NT2/D1 (cell line): ENCODE data around the gene OR9Q1.

Experiments
- DNase-seq: peaks from one replicate; pipeline ENCODE4 v3.0.0-alpha.2; 2011; ENCODE audit warnings: low read depth, low spot score
- H3K27me3 ChIP-seq: 2 replicates; pipeline ENCODE4 v1.6.0; 2011; ENCODE audit warnings: mild to moderate bottlenecking; ENCODE audit not compliant: insufficient read length, insufficient read depth
- H3K36me3 ChIP-seq: 2 replicates; pipeline ENCODE4 v1.6.1; 2011; ENCODE audit warnings: mild to moderate bottlenecking, low read length, mixed read lengths; ENCODE audit not compliant: insufficient read depth, insufficient read length
- H3K4me1 ChIP-seq: 2 replicates; pipeline ENCODE4 v1.5.1; 2011; ENCODE audit not compliant: insufficient read depth, insufficient read length
- H3K4me3 ChIP-seq: 2 replicates; pipeline ENCODE4 v1.5.1; 2011; ENCODE audit warnings: low read depth; ENCODE audit not compliant: insufficient read length
- H3K9ac ChIP-seq: 2 replicates; pipeline ENCODE4 v1.6.0; 2011; ENCODE audit warnings: low read depth; ENCODE audit not compliant: insufficient read length
- H3K9me3 ChIP-seq: 2 replicates; pipeline ENCODE4 v1.5.1; 2011; ENCODE audit warnings: mild to moderate bottlenecking, low read length; ENCODE audit not compliant: insufficient read depth
- SUZ12 ChIP-seq: IDR thresholded peaks from 2 replicates; pipeline ENCODE4 v1.6.1; 2011; ENCODE audit not compliant: insufficient read length, insufficient read depth; ENCODE audit errors: extremely low read depth
- YY1 ChIP-seq: IDR thresholded peaks from 2 replicates; pipeline ENCODE4 v1.6.1; 2011; ENCODE audit not compliant: insufficient read length, insufficient read depth
- ZNF274 ChIP-seq: IDR thresholded peaks from 2 replicates; pipeline ENCODE4 v1.6.1; 2011; ENCODE audit warnings: mild to moderate bottlenecking, low read depth, low read length

OR9Q1 gene

GRCh38 chr11:58070585-58070984, 46.9 kb downstream of the OR9Q1 start:
- H3K27me3 ChIP-seq = no peaks in the 10 kb centered on the region
- H3K9me3 ChIP-seq = no peaks in the 10 kb centered on the region
- peaks cover under 1% of the 10 kb centered on the region for H3K4me1 ChIP-seq
- H3K9ac ChIP-seq = no peak overlapping the region
- H3K4me3 ChIP-seq = no peak overlapping the region
- TF ChIP-seq YY1 (no peak), SUZ12 (no peak), ZNF274 (no peak)
- no peaks in the 10 kb centered on the region for H3K36me3 ChIP-seq
- DNase-seq = no peak

DNA sequence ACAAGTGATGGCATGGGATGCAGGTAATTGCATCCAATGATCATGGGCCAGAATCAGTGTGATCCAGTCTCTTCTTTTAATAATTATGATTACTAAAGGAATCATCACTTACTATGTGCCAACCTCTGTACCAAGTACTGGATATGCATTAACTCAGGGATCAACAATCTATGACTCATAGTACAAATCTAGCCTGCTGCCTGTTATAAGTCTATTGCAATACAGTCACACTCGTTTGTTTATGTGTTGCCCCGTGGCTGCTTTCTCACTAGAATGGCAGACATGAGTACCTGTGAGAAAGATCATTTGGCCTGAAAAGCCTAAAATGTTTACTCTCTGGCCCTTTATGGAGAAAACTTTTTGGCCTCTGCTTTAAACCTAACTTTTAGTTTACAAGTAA, 52.1 kb downstream of the OR9Q1 start:
- Histone ChIP-seq H3K4me3 (no peak overlapping the region), H3K27me3 (no peaks in the 10 kb centered on the region), H3K9ac (no peak overlapping the region), H3K36me3 (no peaks in the 10 kb centered on the region), H3K4me1 (no peaks in the 10 kb centered on the region), H3K9me3 (no peaks in the 10 kb centered on the region)
- DNase-seq = no peak
- TF ChIP-seq YY1 (no peak), ZNF274 (no peak), SUZ12 (no peak)

GRCh38 chr11:58086528-58086927, 62.8 kb downstream of the OR9Q1 start:
- Histone ChIP-seq H3K36me3 (no peaks in the 10 kb centered on the region), H3K4me1 (no peaks in the 10 kb centered on the region), H3K4me3 (no peak overlapping the region), H3K9ac (no peak overlapping the region), H3K27me3 (no peaks in the 10 kb centered on the region), H3K9me3 (no peaks in the 10 kb centered on the region; the same call in 1 of the 2 replicates)
- TF ChIP-seq ZNF274 = no peak
- no peak for TF ChIP-seq SUZ12
- TF ChIP-seq YY1 = no peak
- no peak for DNase-seq

DNA sequence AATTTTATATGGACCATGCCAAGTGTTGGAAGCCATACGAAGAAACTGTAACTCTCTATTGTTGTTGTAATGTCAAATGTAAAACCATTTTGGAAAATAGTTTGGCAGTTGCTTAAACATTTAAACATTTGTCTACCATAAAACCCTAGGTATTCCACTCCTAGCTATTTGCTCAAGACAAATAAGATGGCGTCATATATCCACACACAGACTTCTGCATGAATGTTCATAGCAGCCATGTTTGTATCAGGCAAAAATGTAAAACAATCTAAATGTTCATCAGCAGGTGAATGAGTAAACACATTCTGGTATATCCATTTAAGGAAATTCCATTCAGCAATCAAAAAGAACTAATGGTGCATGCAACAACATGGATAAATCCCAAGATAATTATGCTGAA, 73.8 kb downstream of the OR9Q1 start:
- Histone ChIP-seq H3K9me3 (peaks cover 4% of the 10 kb centered on the region; the same call in 1 of the 2 replicates), H3K36me3 (no peaks in the 10 kb centered on the region), H3K4me1 (no peaks in the 10 kb centered on the region), H3K9ac (no peak overlapping the region), H3K4me3 (no peak overlapping the region), H3K27me3 (no peaks in the 10 kb centered on the region)
- TF ChIP-seq YY1 (no peak), ZNF274 (no peak), SUZ12 (no peak)
- no peak for DNase-seq

DNA sequence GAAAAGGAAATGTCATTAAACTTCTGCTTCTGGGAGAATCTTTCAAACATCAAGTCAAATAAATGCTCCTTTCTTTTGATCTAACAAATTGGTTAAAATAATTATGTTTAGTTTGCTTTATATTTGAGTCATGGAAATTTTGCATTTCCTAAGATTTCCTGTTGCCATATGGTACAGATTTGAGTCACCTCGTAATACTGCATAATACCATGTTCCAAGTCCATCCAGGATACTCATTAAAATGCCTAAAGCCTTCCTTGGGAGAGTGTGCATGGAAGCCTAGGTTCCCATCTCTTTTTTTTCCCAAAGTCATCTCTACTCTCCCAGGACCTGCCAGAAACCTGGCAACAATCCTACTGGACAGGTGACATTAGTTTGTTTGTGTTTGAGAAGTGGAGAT, 97.4 kb downstream of the OR9Q1 start:
- no peaks in the 10 kb centered on the region for H3K9me3 ChIP-seq
- H3K4me3 ChIP-seq = no peak overlapping the region
- DNase-seq = no peak
- H3K27me3 ChIP-seq = no peaks in the 10 kb centered on the region
- TF ChIP-seq ZNF274 = no peak
- TF ChIP-seq SUZ12 = no peak
- TF ChIP-seq YY1 = no peak
- H3K36me3 ChIP-seq = no peaks in the 10 kb centered on the region
- H3K9ac ChIP-seq = no peak overlapping the region
- H3K4me1 ChIP-seq = no peaks in the 10 kb centered on the region

GRCh38 chr11:58125469-58125868, 101.8 kb downstream of the OR9Q1 start, which contains the start of gene OR9I1:
TSS of gene OR9I1 (minus strand) at chr11:58125530. CDS start at chr11:58119444, 6,086 bp downstream.
- Histone ChIP-seq H3K9ac (no peak within 1 kb of the TSS), H3K4me3 (no peak within 1 kb of the TSS), H3K9me3 (no peaks in the 10 kb centered on the region), H3K4me1 (no peaks in the 10 kb centered on the region), H3K27me3 (no peaks in the 10 kb centered on the region), H3K36me3 (no peaks in the 10 kb centered on the region)
- no peak for DNase-seq
- TF ChIP-seq SUZ12 (no peak), ZNF274 (no peak), YY1 (no peak)

- TF ChIP-seq ZNF274 = no peak
- no peak for TF ChIP-seq SUZ12
- no peak for TF ChIP-seq YY1
- H3K9ac ChIP-seq = no peak overlapping the region
- no peak for DNase-seq
- H3K27me3 ChIP-seq = no peaks in the 10 kb centered on the region
- no peaks in the 10 kb centered on the region for H3K9me3 ChIP-seq
- no peaks in the 10 kb centered on the region for H3K4me1 ChIP-seq
- H3K36me3 ChIP-seq = no peaks in the 10 kb centered on the region
- H3K4me3 ChIP-seq = no peak overlapping the region
Measured at GRCh38 chr11:58127350-58127749, 103.7 kb downstream of the OR9Q1 start.
